ENCODE results near the gene SHC4. TPM values are rescaled to one million over a fixed set of nuclear protein-coding genes. Genes with fewer than 3 reads are reported as not detected.

The SHC4 gene
- total and polyA plus RNA-seq, 2 of the 8 experiments (the other 6 are each of a cell fraction or from before 2014, with no cell fraction given): 0.15 to 0.30 TPM

DNA sequence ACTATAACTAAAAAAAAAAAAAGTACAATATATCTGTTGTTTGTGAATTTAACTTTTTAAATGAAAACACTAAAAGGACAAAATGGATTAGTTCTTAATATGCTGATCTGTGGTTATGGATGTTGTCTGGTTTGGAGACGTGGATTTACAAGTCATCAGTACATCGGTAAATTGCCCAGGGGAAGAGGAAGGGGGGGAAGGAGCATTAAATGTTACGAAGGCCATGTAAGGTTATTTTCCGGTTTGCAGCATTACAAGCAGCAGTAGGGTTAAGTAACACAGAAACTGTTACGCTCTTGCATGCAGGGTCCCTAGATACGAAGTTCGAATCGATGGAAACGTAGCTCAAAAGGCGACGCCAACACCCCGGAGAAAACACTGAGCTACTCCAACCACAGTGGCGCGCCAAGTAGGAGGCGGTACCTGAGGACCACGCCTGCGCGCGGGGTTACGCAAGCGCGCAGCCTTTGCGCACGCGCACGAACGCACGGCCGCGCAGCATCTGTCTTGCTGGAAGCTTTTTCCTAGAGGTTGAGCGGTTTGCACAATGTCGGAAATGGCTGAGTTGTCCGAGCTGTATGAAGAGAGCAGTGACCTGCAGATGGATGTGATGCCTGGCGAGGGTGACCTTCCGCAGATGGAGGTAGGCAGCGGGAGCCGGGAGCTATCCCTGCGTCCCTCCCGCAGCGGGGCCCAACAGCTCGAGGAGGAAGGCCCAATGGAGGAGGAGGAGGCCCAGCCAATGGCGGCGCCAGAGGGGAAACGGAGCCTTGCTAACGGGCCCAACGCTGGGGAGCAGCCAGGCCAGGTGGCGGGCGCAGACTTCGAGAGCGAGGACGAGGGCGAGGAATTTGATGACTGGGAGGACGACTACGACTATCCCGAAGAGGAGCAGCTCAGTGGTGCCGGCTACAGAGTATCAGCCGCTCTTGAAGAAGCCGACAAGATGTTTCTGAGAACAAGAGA lies 85.8 kb downstream of the SHC4 start, which contains the start of gene EID1:
TSS of gene EID1 (plus strand) at position 505 of the 966 bp plus-strand sequence. CDS start at position 548, 43 bp downstream.
- H2BK120ac ChIP-seq (replicated peaks; ENCODE audit: low read depth, low read length): no peak within 1 kb of the TSS
- POLR2A ChIA-PET (ENCODE audit: partially characterized antibody): interaction anchor here (0.8 to 2.0 kb wide), 12 partner anchors 10 to 1267 kb away, joined by 3 to 15 read pairs (median 4); partner anchors contain the start of genes CEP152 and SHC4
- H3K56ac ChIP-seq (replicated peaks; ENCODE audit: insufficient read length, low read depth, low read length): peak within 1 kb of the TSS; percentile 67
- H3K79me1 ChIP-seq (ENCODE audit: low read depth, low read length): no peaks in the 10 kb centered on the region
- peak within 1 kb of the TSS; percentile 53; the same call in 1 of the 2 replicates for H2BK12ac ChIP-seq (ENCODE audit: low read depth, low read length)
- peak within 1 kb of the TSS; percentile 96 for H2BK5ac ChIP-seq (ENCODE audit: low read depth, low read length)
- peak within 1 kb of the TSS; percentile 85 to 97 (median 90) for H3K9ac ChIP-seq (replicated peaks in 1 of 4; ENCODE audit: extremely low read depth in 1 of 4, low read depth in 3 of 4, low read length in 3 of 4)
- H3K14ac ChIP-seq (ENCODE audit: insufficient read length): peak within 1 kb of the TSS; percentile 95
- FAIRE-seq (peak; percentile 74), DNase-seq (ENCODE audit: low read depth in 1 of 2, low spot score in 2 of 2) (peak; percentile 76 to 91)
- H3K79me2 ChIP-seq (ENCODE audit: control insufficient read depth in 1 of 2, insufficient read depth in 2 of 2, low read length in 2 of 2): peaks cover 0 to 23% of the 10 kb centered on the region in 2 experiments; a peak in 3 of 4 replicates
- peak within 1 kb of the TSS; percentile 90 for H3K27ac ChIP-seq (ENCODE audit: low read depth, low read length)
- H4K5ac ChIP-seq (ENCODE audit: insufficient read length, low read depth, low read length): peak within 1 kb of the TSS; percentile 98
- H2AK5ac ChIP-seq (ENCODE audit: low read depth, low read length): no peak within 1 kb of the TSS
- H3K4me1 ChIP-seq (replicated peaks in 1 of 4; ENCODE audit: control insufficient read depth in 3 of 4, insufficient read depth in 4 of 4, low read length in 3 of 4): 0 out of 7 replicates have a peak, but pooled peaks cover 0 to 4% (median 0%) of the 10 kb centered on the region in 4 experiments
- no peak within 1 kb of the TSS for H4K91ac ChIP-seq (replicated peaks; ENCODE audit: insufficient read length, low read length)
- H4K20me1 ChIP-seq (replicated peaks in 1 of 2; ENCODE audit: control insufficient read depth in 1 of 2, insufficient read depth in 2 of 2, low read length in 2 of 2): no peaks in the 10 kb centered on the region
- peak within 1 kb of the TSS; percentile 97 for H4K8ac ChIP-seq (ENCODE audit: extremely low read depth, insufficient read depth, low read length)
- no peaks in the 10 kb centered on the region for H3K27me3 ChIP-seq (replicated peaks in 1 of 4; ENCODE audit: control insufficient read depth in 3 of 4, extremely low read depth in 1 of 4, insufficient read depth in 3 of 4, low read length in 3 of 4)
- H3K23ac ChIP-seq (ENCODE audit: insufficient read length): no peak within 1 kb of the TSS
- H3K23me2 ChIP-seq (ENCODE audit: low read depth, low read length): no peaks in the 10 kb centered on the region
- H3K36me3 ChIP-seq (ENCODE audit: control insufficient read depth in 2 of 4, insufficient read depth in 4 of 4, low read length in 3 of 4): no peaks in the 10 kb centered on the region; a peak in 1 of 8 replicates
- H2BK20ac ChIP-seq (ENCODE audit: low read length): no peak within 1 kb of the TSS
- H3K9me3 ChIP-seq (ENCODE audit: insufficient read depth in 2 of 2, low read depth in 1 of 2, low read length in 1 of 2): no peaks in the 10 kb centered on the region
- peak within 1 kb of the TSS; percentile 98 for H3K18ac ChIP-seq (ENCODE audit: extremely low read depth, low read length)
- WGBS, 2 experiments (ENCODE audit: extremely low coverage in 1 of 2, insufficient coverage in 1 of 2, insufficient read length in 1 of 2, insufficient replicate concordance in 2 of 2, low coverage in 1 of 2, low lambda C conversion rate in 2 of 2, missing lambda C conversion rate in 1 of 2): 2% methylated on average over 55 of the region's 58 CpGs; no CpG with 5 or more reads in 1 of the 2 experiments
- peak within 1 kb of the TSS; percentile 75 to 90 for H3K4me2 ChIP-seq (ENCODE audit: insufficient read depth in 1 of 2, low read depth in 2 of 2, low read length in 2 of 2)
- H3K4me3 ChIP-seq (ENCODE audit: extremely low read depth in 1 of 4, insufficient read depth in 2 of 4, low read depth in 3 of 4, low read length in 4 of 4): peak within 1 kb of the TSS; percentile 74 to 93 (median 82)
- no peak within 1 kb of the TSS for H3K4ac ChIP-seq (replicated peaks; ENCODE audit: insufficient read length, low read depth, low read length)
- no peak within 1 kb of the TSS; the same call in 1 of the 2 replicates for H2BK15ac ChIP-seq (ENCODE audit: low read length)
- CTCF ChIA-PET (ENCODE audit: partially characterized antibody): interaction anchor here (0.6 to 2.6 kb wide), 12 partner anchors 13 to 1339 kb away, joined by 3 to 12 read pairs (median 4); no protein-coding TSS in a partner anchor
- peak within 1 kb of the TSS; percentile 94 for H2AFZ ChIP-seq (ENCODE audit: low read length)
- no peak for TF ChIP-seq NANOG (IDR thresholded peaks at IDR 0.05; ENCODE audit: insufficient read depth, low read depth, low read length, poor library complexity, severe bottlenecking)
- peak; percentile 92 for TF ChIP-seq KDM4A (IDR thresholded peaks at IDR 0.05; ENCODE audit: low read depth, low read length, severe bottlenecking)
- TF ChIP-seq KDM5A (IDR thresholded peaks at IDR 0.05; ENCODE audit: low read length): no peak
- no peak for TF ChIP-seq TCF12 (IDR thresholded peaks at IDR 0.05; ENCODE audit: low read depth, low read length)
- peak; percentile 100 for TF ChIP-seq CEBPB (IDR thresholded peaks at IDR 0.05; ENCODE audit: low read depth, low read length)
- TF ChIP-seq SP4 (IDR thresholded peaks at IDR 0.05; ENCODE audit: low read length): peak; percentile 64; the same call in 1 of the 2 replicates
- TF ChIP-seq EGR1 (IDR thresholded peaks at IDR 0.05; ENCODE audit: borderline replicate concordance, low read depth, low read length): no peak
- TF ChIP-seq TBP (IDR thresholded peaks at IDR 0.05; ENCODE audit: low read depth, low read length): peak; percentile 67
- TF ChIP-seq GTF2F1 (IDR thresholded peaks at IDR 0.05; ENCODE audit: borderline replicate concordance, low read depth, low read length): 0 out of 2 replicates have a peak, but pooled peaks have one; percentile 30
- no peak for TF ChIP-seq MAFK (IDR thresholded peaks at IDR 0.05; ENCODE audit: low read depth, low read length)
- TF ChIP-seq KDM1A (IDR thresholded peaks at IDR 0.05; ENCODE audit: borderline replicate concordance, low read length): peak; percentile 83; the same call in 1 of the 2 replicates
